CD14-positive monocyte (primary cell): ENCODE results near the gene KRTAP5-4. TPM values are rescaled to one million over a fixed set of nuclear protein-coding genes. Genes with fewer than 3 reads are reported as not detected.
"Not testable (repeated sequence)": the region's sequence is repeated elsewhere in the genome, so short reads cannot be mapped to it uniquely, and the experiment has no call there.

ENCODE experiments used
- DNase-seq, 3 donors: peaks; one replicate each; pipeline ENCODE4 v3.0.0-alpha.2; 2011 to 2022
- H2AFZ ChIP-seq: 2 replicates; pipeline ENCODE4 v1.6.0; 2012; ENCODE audit warnings: mild to moderate bottlenecking, low read depth, low read length, inconsistent platforms; ENCODE audit not compliant: insufficient read depth, poor library complexity, severe bottlenecking
- H3K27ac ChIP-seq, 2 donors: 1 replicate in 1 of 2; 2 replicates in 1 of 2; pipeline ENCODE4 v1.5.1; 2012 to 2013; ENCODE audit warnings: low read length in 2 of 2, control low read depth in 1 of 2, inconsistent platforms in 1 of 2, low read depth in 1 of 2, mild to moderate bottlenecking in 1 of 2
- H3K27me3 ChIP-seq, 2 donors: one replicate each; pipeline versions ENCODE4 v1.6.0 to v1.6.1; 2011 to 2013; ENCODE audit warnings: low read length in 2 of 2; ENCODE audit not compliant: control insufficient read depth in 2 of 2, insufficient read depth in 2 of 2
- H3K36me3 ChIP-seq, 2 donors: replicated peaks in 1 of 2; 1 replicate in 1 of 2; 2 replicates in 1 of 2; pipeline versions ENCODE4 v1.5.1 to v1.6.1; 2012 to 2013; ENCODE audit warnings: low read length in 2 of 2, control low read depth in 1 of 2, inconsistent platforms in 1 of 2, mild to moderate bottlenecking in 1 of 2; ENCODE audit not compliant: insufficient read depth in 2 of 2, control insufficient read depth in 1 of 2
- H3K4me1 ChIP-seq, 2 donors: 1 replicate in 1 of 2; 2 replicates in 1 of 2; pipeline versions ENCODE4 v1.5.1 to v1.6.1; 2012 to 2013; ENCODE audit warnings: low read length in 2 of 2, control low read depth in 1 of 2, inconsistent platforms in 1 of 2, mild to moderate bottlenecking in 1 of 2, moderate library complexity in 1 of 2; ENCODE audit not compliant: insufficient read depth in 2 of 2, control insufficient read depth in 1 of 2
- H3K4me2 ChIP-seq: replicated peaks from 2 replicates; pipeline ENCODE3; 2012; ENCODE audit warnings: low read length, moderate library complexity, mild to moderate bottlenecking; ENCODE audit not compliant: poor library complexity, severe bottlenecking; ENCODE audit errors: extremely low read depth
- H3K4me3 ChIP-seq, 3 experiments: fragments of 200-600 bp in 1 of 3; sonication (generic) in 1 of 3; replicated peaks in 1 of 3; 1 replicate in 2 of 3; 2 replicates in 1 of 3; pipeline ENCODE4 v1.5.1; 2011 to 2013; ENCODE audit warnings: low read length in 3 of 3, mild to moderate bottlenecking in 3 of 3, control low read depth in 2 of 3, low read depth in 2 of 3, inconsistent platforms in 1 of 3, moderate library complexity in 1 of 3
- H3K79me2 ChIP-seq: 2 replicates; pipeline ENCODE4 v1.6.0; 2012; ENCODE audit warnings: mild to moderate bottlenecking, control low read depth, inconsistent platforms, low read length, moderate library complexity; ENCODE audit not compliant: insufficient read depth
- H3K9ac ChIP-seq: 2 replicates; pipeline ENCODE4 v1.6.0; 2017; ENCODE audit warnings: low read length, mild to moderate bottlenecking; ENCODE audit not compliant: insufficient read depth, poor library complexity, severe bottlenecking
- H3K9me3 ChIP-seq, 2 donors: replicated peaks in 1 of 2; 1 replicate in 1 of 2; 2 replicates in 1 of 2; pipeline versions ENCODE4 v1.5.1 to v1.6.1; 2012 to 2013; ENCODE audit warnings: low read length in 2 of 2, control low read depth in 1 of 2; ENCODE audit not compliant: control insufficient read depth in 1 of 2, insufficient read depth in 1 of 2
- H4K20me1 ChIP-seq: 2 replicates; pipeline ENCODE4 v1.6.0; 2012; ENCODE audit warnings: mild to moderate bottlenecking, low read length, control low read depth, moderate library complexity; ENCODE audit not compliant: insufficient read depth
- H3K27ac Mint-ChIP-seq, 7 donors: one replicate each; pipeline ENCODE4 v1.8.0; 2020; ENCODE audit warnings: mild to moderate bottlenecking in 7 of 7, mixed read lengths in 7 of 7, moderate library complexity in 6 of 7, inconsistent platforms in 2 of 7
- H3K27me3 Mint-ChIP-seq, 3 donors: one replicate each; pipeline ENCODE4 v1.8.0; 2021 to 2022; ENCODE audit warnings: low read depth in 3 of 3, mild to moderate bottlenecking in 3 of 3, mixed read lengths in 3 of 3, moderate library complexity in 3 of 3, inconsistent platforms in 1 of 3
- H3K36me3 Mint-ChIP-seq, 2 donors: one replicate each; pipeline ENCODE4 v1.8.0; 2020; ENCODE audit warnings: mixed read lengths in 2 of 2, inconsistent platforms in 1 of 2, mild to moderate bottlenecking in 1 of 2
- H3K4me1 Mint-ChIP-seq: one replicate; pipeline ENCODE4 v1.8.0; 2020; ENCODE audit warnings: mild to moderate bottlenecking, mixed read lengths
- H3K4me3 Mint-ChIP-seq, 2 donors: one replicate each; pipeline ENCODE4 v1.8.0; 2020; ENCODE audit warnings: mild to moderate bottlenecking in 2 of 2, mixed read lengths in 2 of 2, moderate library complexity in 1 of 2
- H3K9me3 Mint-ChIP-seq, 7 donors: one replicate each; pipeline ENCODE4 v1.8.0; 2020 to 2022; ENCODE audit warnings: mixed read lengths in 7 of 7, mild to moderate bottlenecking in 6 of 7, moderate library complexity in 6 of 7, inconsistent platforms in 2 of 7
- WGBS: methylation state at CpG from one replicate; pipeline ENCODE4 v1.1.5; 2013; ENCODE audit warnings: missing lambda C conversion rate; ENCODE audit not compliant: insufficient coverage; 5-methylcytosine and 5-hydroxymethylcytosine counted together
- intact Hi-C, 2 donors: fragments of 100-400 bp; cut with micrococcal nuclease; formaldehyde crosslinking; loops; one replicate each; pipeline versions ENCODE4 v1.15.0 to v1.15.1; 2023
- polyA plus RNA-seq, 3 donors: library from polyadenylated mRNA; depleted of rRNA in 1 of 3; unstranded in 2 of 3; stranded (reverse) in 1 of 3; fragments of 300-500 nt in 2 of 3; fragments of >200 nt in 1 of 3; fragmentation: Illumina TruSeq in 2 of 3; gene quantifications; 1 replicate in 2 of 3; 2 replicates in 1 of 3; pipeline ENCODE4 v1.2.3, GENCODE V29; 2012 to 2021
- TF ChIP-seq, protein P1 (sequence below): fragments of 200-600 bp; IDR thresholded peaks from one replicate; pipeline ENCODE4 v1.8.0; 2022; ENCODE audit warnings: antibody characterized with exemption, mild to moderate bottlenecking

The KRTAP5-4 gene
- polyA plus RNA-seq, 3 donors, result not detected

DNA sequence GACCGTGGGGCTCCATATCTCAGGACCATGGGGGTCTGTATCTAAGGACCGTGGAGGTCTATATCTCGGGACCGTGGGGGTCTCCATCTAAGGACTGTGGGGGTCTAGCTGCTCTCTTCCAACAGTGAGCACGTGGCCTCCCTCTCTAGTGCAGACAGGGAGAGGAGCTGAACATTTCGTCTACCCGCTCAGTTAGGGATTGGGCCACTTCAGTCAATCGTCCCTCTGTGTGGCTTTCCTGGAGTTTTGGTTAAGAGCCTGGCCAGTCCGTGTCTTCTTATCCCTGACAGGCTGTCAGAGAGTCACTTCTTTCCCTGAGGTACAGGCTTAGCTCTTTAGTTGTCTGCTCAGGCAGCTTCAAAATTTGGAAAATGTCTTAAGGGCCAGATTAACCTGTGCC, 40.0 kb downstream of the KRTAP5-4 start:
- Histone ChIP-seq H3K9me3 (peaks cover 8 to 30% of the 10 kb centered on the region in 2 donors), H3K9ac (no peak overlapping the region), H2AFZ (no peak overlapping the region), H3K79me2 (no peaks in the 10 kb centered on the region), H3K4me3 (no peak overlapping the region), H3K36me3 (no peaks in the 10 kb centered on the region), H3K27ac (no peak overlapping the region), H4K20me1 (no peaks in the 10 kb centered on the region), H3K27me3 (peaks cover 8 to 31% of the 10 kb centered on the region in 2 donors), H3K4me1 (no peaks in the 10 kb centered on the region), H3K4me2 (no peak overlapping the region)
- no peak for DNase-seq
- H3K27me3 Mint-ChIP-seq, result peaks cover 38 to 65% (median 56%) of the 10 kb centered on the region in 3 donors
- intact Hi-C loops, result no loop called here
- H3K4me3 Mint-ChIP-seq, result peak overlapping the region in 1 of 2 donors; percentile 21
- TF ChIP-seq, protein P1, sequence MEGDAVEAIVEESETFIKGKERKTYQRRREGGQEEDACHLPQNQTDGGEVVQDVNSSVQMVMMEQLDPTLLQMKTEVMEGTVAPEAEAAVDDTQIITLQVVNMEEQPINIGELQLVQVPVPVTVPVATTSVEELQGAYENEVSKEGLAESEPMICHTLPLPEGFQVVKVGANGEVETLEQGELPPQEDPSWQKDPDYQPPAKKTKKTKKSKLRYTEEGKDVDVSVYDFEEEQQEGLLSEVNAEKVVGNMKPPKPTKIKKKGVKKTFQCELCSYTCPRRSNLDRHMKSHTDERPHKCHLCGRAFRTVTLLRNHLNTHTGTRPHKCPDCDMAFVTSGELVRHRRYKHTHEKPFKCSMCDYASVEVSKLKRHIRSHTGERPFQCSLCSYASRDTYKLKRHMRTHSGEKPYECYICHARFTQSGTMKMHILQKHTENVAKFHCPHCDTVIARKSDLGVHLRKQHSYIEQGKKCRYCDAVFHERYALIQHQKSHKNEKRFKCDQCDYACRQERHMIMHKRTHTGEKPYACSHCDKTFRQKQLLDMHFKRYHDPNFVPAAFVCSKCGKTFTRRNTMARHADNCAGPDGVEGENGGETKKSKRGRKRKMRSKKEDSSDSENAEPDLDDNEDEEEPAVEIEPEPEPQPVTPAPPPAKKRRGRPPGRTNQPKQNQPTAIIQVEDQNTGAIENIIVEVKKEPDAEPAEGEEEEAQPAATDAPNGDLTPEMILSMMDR, result no peak
- peaks cover 21 to 46% (median 36%) of the 10 kb centered on the region in 7 donors for H3K9me3 Mint-ChIP-seq
- H3K36me3 Mint-ChIP-seq, result no peaks in the 10 kb centered on the region
- H3K27ac Mint-ChIP-seq, result peak overlapping the region in 1 of 7 donors; percentile 28
- 81% methylated on average over 3 of the region's 9 CpGs for WGBS
- H3K4me1 Mint-ChIP-seq, result no peaks in the 10 kb centered on the region

GRCh38 chr11:1576825-1577224, 45.1 kb downstream of the KRTAP5-4 start:
- Mint-ChIP-seq H3K9me3 (peaks cover 21 to 40% (median 30%) of the 10 kb centered on the region in 7 donors), H3K4me3 (no peak overlapping the region), H3K27ac (peak overlapping the region in 1 of 7 donors; percentile 6), H3K27me3 (peaks cover 41 to 61% (median 49%) of the 10 kb centered on the region in 3 donors), H3K36me3 (no peaks in the 10 kb centered on the region), H3K4me1 (no peaks in the 10 kb centered on the region)
- DNase-seq, result no peak
- no peaks in the 10 kb centered on the region for H3K79me2 ChIP-seq
- intact Hi-C loops, result loop anchor here in 1 of 2 donors (10.0 kb wide), 1 partner anchor 282 kb away; no protein-coding TSS in a partner anchor
- H2AFZ ChIP-seq, result no peak overlapping the region
- peaks cover 14 to 32% of the 10 kb centered on the region in 2 donors for H3K27me3 ChIP-seq
- no peak overlapping the region for H3K27ac ChIP-seq
- WGBS, result 90% methylated on average over 2 of the region's 6 CpGs
- no peak overlapping the region for H3K4me2 ChIP-seq
- peaks cover 8 to 25% of the 10 kb centered on the region in 2 donors for H3K9me3 ChIP-seq
- no peak overlapping the region for H3K9ac ChIP-seq
- peaks cover 6 to 18% of the 10 kb centered on the region in 2 donors for H3K4me1 ChIP-seq
- TF ChIP-seq, protein P1, result no peak
- H3K4me3 ChIP-seq, result no peak overlapping the region
- H4K20me1 ChIP-seq, result no peaks in the 10 kb centered on the region
- no peaks in the 10 kb centered on the region for H3K36me3 ChIP-seq

GRCh38 chr11:1575756-1576155, 46.2 kb downstream of the KRTAP5-4 start:
- not testable (repeated sequence) for H4K20me1 ChIP-seq, H3K9ac ChIP-seq, DNase-seq, H3K36me3 ChIP-seq, H2AFZ ChIP-seq, H3K79me2 ChIP-seq, H3K4me2 ChIP-seq, H3K4me1 Mint-ChIP-seq, H3K27ac ChIP-seq, H3K4me3 ChIP-seq, H3K36me3 Mint-ChIP-seq
- peaks cover 44 to 66% (median 49%) of the 10 kb centered on the region in 3 donors for H3K27me3 Mint-ChIP-seq
- H3K9me3 Mint-ChIP-seq, result peaks cover 11 to 29% (median 24%) of the 10 kb centered on the region in 7 donors
- peaks cover 21 to 39% of the 10 kb centered on the region in 2 donors for H3K27me3 ChIP-seq
- peak overlapping the region in 1 of 2 donors; percentile 70 for H3K4me3 Mint-ChIP-seq
- intact Hi-C loops, result loop anchor here in 1 of 2 donors (10.0 kb wide), 1 partner anchor 281 kb away; no protein-coding TSS in a partner anchor
- H3K9me3 ChIP-seq, result peaks cover 11 to 18% of the 10 kb centered on the region in 2 donors
- H3K4me1 ChIP-seq, result peaks cover 6 to 24% of the 10 kb centered on the region in 2 donors
- WGBS, result 89% methylated on average over 12 of the region's 16 CpGs
- peak overlapping the region in 1 of 7 donors; percentile 5 for H3K27ac Mint-ChIP-seq
